GM12878 (cell line): Measurements from ENCODE around the gene MACROD2. TPM values are rescaled to one million over a fixed set of nuclear protein-coding genes. Genes with fewer than 3 reads are reported as not detected.

Experiments used
- ATAC-seq: fragments of 200-7000 bp; cut with Tn5 transposase; 3 replicates; pipeline ENCODE4 v1.9.1; 2020; ENCODE audit warnings: mild to moderate bottlenecking, moderate library complexity
- BruUV-seq: library from RNA; stranded (reverse); fragments of 400-500 nt; replicated peaks from 2 replicates; lab custom pipeline; 2021; lab: Mats Ljungman, UMichigan
- CTCF ChIA-PET: fragments of 300-600 bp; sonication (Branson Sonifier 250); formaldehyde crosslinking; extraction: SDS; loops from one replicate; lab custom pipeline; 2021; ENCODE audit warnings: inconsistent platforms; lab: Yijun Ruan, JAX
- POLR2A ChIA-PET: fragments of 350-600 bp; formaldehyde crosslinking; extraction: SDS; loops from one replicate; lab custom pipeline; 2021; ENCODE audit warnings: inconsistent platforms; lab: Charles Lee
- RAD21 ChIA-PET: fragments of 300-600 bp; sonication (Branson Sonifier 250); formaldehyde crosslinking; loops from one replicate; lab custom pipeline; 2023; ENCODE audit warnings: antibody characterized with exemption; ENCODE audit not compliant: unreplicated experiment; lab: Charles Lee
- SMC1A ChIA-PET: fragments of 300-600 bp; sonication (Branson Sonifier 250); formaldehyde crosslinking; loops from one replicate; lab custom pipeline; 2023; ENCODE audit not compliant: unreplicated experiment, uncharacterized antibody; lab: Charles Lee
- DNase-seq: peaks from one replicate; pipeline ENCODE4 v3.0.0-alpha.2; 2011; ENCODE audit warnings: low read depth, low spot score
- FAIRE-seq: peaks from 3 replicates; lab custom pipeline; 2011; peaks lifted over from hg19 to GRCh38; lab: Jason Lieb, UNC
- H2AFZ ChIP-seq: 2 replicates; pipeline ENCODE4 v1.6.0; 2011; ENCODE audit warnings: low read depth, low read length, control low read depth; ENCODE audit not compliant: control insufficient read depth
- H3K27ac ChIP-seq: 2 replicates; pipeline ENCODE4 v1.5.1; 2011; ENCODE audit warnings: control low read depth; ENCODE audit not compliant: control insufficient read depth, insufficient read depth
- H3K27me3 ChIP-seq, 2 experiments: replicated peaks in 1 of 2; 2 replicates each; pipeline versions ENCODE4 v1.6.0 to v1.6.1; 2011; ENCODE audit warnings: low read length in 1 of 2; ENCODE audit not compliant: control insufficient read depth in 2 of 2, insufficient read depth in 2 of 2
- H3K36me3 ChIP-seq, 2 experiments: 2 replicates each; pipeline ENCODE4 v1.5.1; 2011; ENCODE audit warnings: low read length in 1 of 2; ENCODE audit not compliant: control insufficient read depth in 2 of 2, insufficient read depth in 2 of 2
- H3K4me1 ChIP-seq: 2 replicates; pipeline ENCODE4 v1.6.1; 2011; ENCODE audit warnings: mild to moderate bottlenecking, low read length, moderate library complexity, mixed read lengths; ENCODE audit not compliant: control insufficient read depth, insufficient read depth
- H3K4me2 ChIP-seq: 2 replicates; pipeline ENCODE4 v1.6.0; 2011; ENCODE audit warnings: control low read depth; ENCODE audit not compliant: control insufficient read depth, insufficient read depth
- H3K4me3 ChIP-seq: fragments of 200-600 bp; sonication (generic); 2 replicates; pipeline ENCODE4 v1.5.1; 2016
- H3K79me2 ChIP-seq: 2 replicates; pipeline ENCODE4 v1.6.0; 2011; ENCODE audit warnings: low read length; ENCODE audit not compliant: control insufficient read depth, insufficient read depth
- H3K9ac ChIP-seq: 2 replicates; pipeline ENCODE4 v1.8.0; 2011; ENCODE audit warnings: low read length, control low read depth, mixed read lengths; ENCODE audit not compliant: control insufficient read depth, insufficient read depth
- H3K9me3 ChIP-seq: replicated peaks from 3 replicates; pipeline ENCODE4 v1.5.1; 2011; ENCODE audit warnings: mild to moderate bottlenecking, low read length; ENCODE audit not compliant: control insufficient read depth, insufficient read depth
- H4K20me1 ChIP-seq: 2 replicates; pipeline ENCODE4 v1.6.0; 2011; ENCODE audit not compliant: control insufficient read depth, insufficient read depth
- ETV6 ChIP-seq, 2 experiments: fragments of 450-650 bp in 1 of 2; IDR thresholded peaks in 1 of 2; conservative IDR thresholded peaks in 1 of 2; 2 replicates each; pipeline ENCODE4 v1.6.1; 2014; ENCODE audit warnings: antibody characterized with exemption in 1 of 2, borderline replicate concordance in 1 of 2, low read depth in 1 of 2, mild to moderate bottlenecking in 1 of 2, moderate library complexity in 1 of 2
- GATAD2B ChIP-seq: fragments of 450-650 bp; conservative IDR thresholded peaks from 2 replicates; pipeline ENCODE4 v1.6.1; 2017; ENCODE audit warnings: low read depth, mild to moderate bottlenecking, moderate library complexity
- HDGF ChIP-seq: fragments of 450-650 bp; IDR thresholded peaks from 2 replicates; pipeline ENCODE4 v1.6.1; 2016; ENCODE audit warnings: antibody characterized with exemption
- KDM1A ChIP-seq: fragments of 200-600 bp; sonication (generic); IDR thresholded peaks from 2 replicates; pipeline ENCODE4 v1.6.1; 2016; ENCODE audit warnings: borderline replicate concordance
- LARP7 ChIP-seq: fragments of 450-650 bp; IDR thresholded peaks from 2 replicates; pipeline ENCODE4 v1.6.1; 2017; ENCODE audit warnings: mild to moderate bottlenecking
- MEF2A ChIP-seq: IDR thresholded peaks from 2 replicates; pipeline ENCODE4 v1.6.1; 2011; ENCODE audit warnings: low read depth, mild to moderate bottlenecking, low read length, moderate library complexity; ENCODE audit not compliant: insufficient read depth
- NRF1 ChIP-seq: conservative IDR thresholded peaks from 2 replicates; pipeline ENCODE4 v1.6.1; 2011; ENCODE audit warnings: mild to moderate bottlenecking, low read depth, low read length, improper control_type of control experiment
- REST ChIP-seq: IDR thresholded peaks from 2 replicates; pipeline ENCODE4 v1.6.1; 2012; ENCODE audit warnings: mild to moderate bottlenecking, low read depth, low read length
- SMAD5 ChIP-seq: IDR thresholded peaks from 2 replicates; pipeline ENCODE4 v1.6.1; 2016; ENCODE audit warnings: antibody characterized with exemption, low read depth
- TARDBP ChIP-seq: IDR thresholded peaks from 2 replicates; pipeline ENCODE4 v1.6.1; 2016; ENCODE audit warnings: borderline replicate concordance
- TCF7 ChIP-seq: IDR thresholded peaks from 2 replicates; pipeline ENCODE4 v1.6.1; 2014; ENCODE audit warnings: antibody characterized with exemption, borderline replicate concordance
- ZBTB40 ChIP-seq: fragments of 450-650 bp; IDR thresholded peaks from 2 replicates; pipeline ENCODE4 v1.6.1; 2016; ENCODE audit warnings: mild to moderate bottlenecking, moderate library complexity, borderline replicate concordance
- WGBS: methylation state at CpG from one replicate; pipeline ENCODE4 v1.1.6; 2016; ENCODE audit warnings: low lambda C conversion rate; ENCODE audit not compliant: insufficient replicate concordance, insufficient coverage; ENCODE audit errors: missing lambda C conversion rate; 5-methylcytosine and 5-hydroxymethylcytosine counted together
- in situ Hi-C: fragments of 300-500 bp; cut with MboI; formaldehyde crosslinking; loops from 9 replicates; pipeline ENCODE4 v1.14.3; 2018; ENCODE audit warnings: mixed read lengths
- intact Hi-C: fragments of 100-400 bp; cut with micrococcal nuclease; formaldehyde crosslinking; loops from one replicate; pipeline ENCODE4 v1.14.2; 2022; ENCODE audit not compliant: unreplicated experiment
- polyA plus RNA-seq, 11 experiments: library from polyadenylated mRNA; depleted of rRNA in 4 of 11; unstranded in 6 of 11; stranded (reverse) in 5 of 11; fragments of >200 nt; fragmentation: Nextera tagmentation in 4 of 11; fragmentation: Illumina TruSeq in 1 of 11; extraction: Ambion mirVana in 4 of 11; extraction: Trizol in 1 of 11; gene quantifications; 1 replicate in 1 of 11; 2 replicates in 10 of 11; pipeline versions ENCODE4 v1.2.1 to v1.2.3, GENCODE V29; 2011 to 2016; ENCODE audit warnings: inconsistent platforms in 2 of 11, missing spikeins in 2 of 11, low read depth in 1 of 11
- total RNA-seq, 4 experiments: library from RNA; depleted of rRNA in 3 of 4; stranded (reverse); fragments of >200 nt in 3 of 4; fragmentation: Illumina TruSeq in 1 of 4; extraction: Trizol in 1 of 4; gene quantifications; 2 replicates each; pipeline versions ENCODE4 v1.2.1 to v1.2.3, GENCODE V29; 2013 to 2021

The MACROD2 gene
- total and polyA plus RNA-seq, 10 of the 15 experiments (the other 5 are each of a cell fraction or from before 2014, with no cell fraction given): 1.1 to 21.5 (median 2.2) TPM

DNA sequence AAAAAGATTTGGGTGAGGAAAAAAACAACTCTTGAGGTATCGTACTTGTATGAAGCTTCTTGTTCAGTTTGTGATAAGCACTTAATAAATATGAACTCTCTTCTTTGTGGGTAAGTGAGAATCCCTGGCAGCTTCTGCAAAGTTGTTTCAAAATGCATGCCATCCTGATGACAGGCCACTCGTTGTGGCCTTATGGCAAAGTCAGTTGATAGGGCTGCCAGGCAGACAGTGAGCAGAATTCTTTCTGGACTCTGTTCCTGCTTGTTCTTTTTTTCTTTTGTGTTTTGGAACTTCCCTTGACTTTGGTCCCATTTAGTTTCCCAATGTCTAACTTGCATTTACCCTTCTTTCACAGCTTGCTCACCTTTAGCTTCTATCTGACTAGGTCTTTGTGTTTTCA, 1325.6 kb downstream of the MACROD2 start:
- H2AFZ ChIP-seq: no peak overlapping the region
- H4K20me1 ChIP-seq: no peaks in the 10 kb centered on the region
- H3K79me2 ChIP-seq: no peaks in the 10 kb centered on the region
- CTCF ChIA-PET: no interaction called here
- H3K4me1 ChIP-seq: peaks cover 21% of the 10 kb centered on the region
- ATAC-seq (no peak), FAIRE-seq (no peak), DNase-seq (no peak)
- H3K4me2 ChIP-seq: no peak overlapping the region
- in situ Hi-C loops (no loop called here), intact Hi-C loops (no loop called here)
- no peak overlapping the region for H3K4me3 ChIP-seq
- SMC1A ChIA-PET: interaction anchor here (0.5 kb wide), 1 partner anchor 647 kb away, joined by 3 read pairs; no protein-coding TSS in a partner anchor
- H3K36me3 ChIP-seq: no peaks in the 10 kb centered on the region
- H3K27ac ChIP-seq: no peak overlapping the region
- POLR2A ChIA-PET: no interaction called here
- no peak for TF ChIP-seq SMAD5
- TF ChIP-seq MEF2A: no peak
- TF ChIP-seq ZBTB40: no peak
- TF ChIP-seq ETV6 (conservative IDR thresholded peaks at IDR 0.05 in 1 of 2, IDR thresholded peaks at IDR 0.05 in 1 of 2; ENCODE audit: borderline replicate concordance in 1 of 2, low read depth in 1 of 2): no peak
- no peak for TF ChIP-seq TARDBP
- no peak for TF ChIP-seq LARP7
- TF ChIP-seq KDM1A: no peak
- no peak for TF ChIP-seq REST
- TF ChIP-seq GATAD2B: no peak
- no peak for TF ChIP-seq HDGF
- TF ChIP-seq NRF1: no peak
- no peak for TF ChIP-seq TCF7
- RAD21 ChIA-PET: no interaction called here
- H3K9me3 ChIP-seq: no peaks in the 10 kb centered on the region
- no TSS peak for BruUV-seq
- no peak overlapping the region for H3K9ac ChIP-seq
- WGBS: 58% methylated on average over 2 of the region's 2 CpGs
- H3K27me3 ChIP-seq: no peaks in the 10 kb centered on the region
